Suprapubic skin (tissue), 3 donors: ENCODE measurements around the gene NFKBIE.

Experiments used
- POLR2A ChIP-seq, 2 donors: fragments of 450-650 bp; IDR thresholded peaks; one replicate each; pipeline ENCODE4 v1.6.1; 2017; ENCODE audit warnings: antibody characterized with exemption in 2 of 2, mild to moderate bottlenecking in 2 of 2, moderate library complexity in 2 of 2
- TF ChIP-seq, protein P1 (sequence below), 2 donors: fragments of 200-600 bp in 1 of 2; fragments of 450-650 bp in 1 of 2; sonication (generic) in 1 of 2; IDR thresholded peaks; one replicate each; pipeline ENCODE4 v1.5.1; 2016 to 2019; ENCODE audit warnings: antibody characterized with exemption in 2 of 2, mild to moderate bottlenecking in 1 of 2, moderate library complexity in 1 of 2

- TF ChIP-seq, protein P1, sequence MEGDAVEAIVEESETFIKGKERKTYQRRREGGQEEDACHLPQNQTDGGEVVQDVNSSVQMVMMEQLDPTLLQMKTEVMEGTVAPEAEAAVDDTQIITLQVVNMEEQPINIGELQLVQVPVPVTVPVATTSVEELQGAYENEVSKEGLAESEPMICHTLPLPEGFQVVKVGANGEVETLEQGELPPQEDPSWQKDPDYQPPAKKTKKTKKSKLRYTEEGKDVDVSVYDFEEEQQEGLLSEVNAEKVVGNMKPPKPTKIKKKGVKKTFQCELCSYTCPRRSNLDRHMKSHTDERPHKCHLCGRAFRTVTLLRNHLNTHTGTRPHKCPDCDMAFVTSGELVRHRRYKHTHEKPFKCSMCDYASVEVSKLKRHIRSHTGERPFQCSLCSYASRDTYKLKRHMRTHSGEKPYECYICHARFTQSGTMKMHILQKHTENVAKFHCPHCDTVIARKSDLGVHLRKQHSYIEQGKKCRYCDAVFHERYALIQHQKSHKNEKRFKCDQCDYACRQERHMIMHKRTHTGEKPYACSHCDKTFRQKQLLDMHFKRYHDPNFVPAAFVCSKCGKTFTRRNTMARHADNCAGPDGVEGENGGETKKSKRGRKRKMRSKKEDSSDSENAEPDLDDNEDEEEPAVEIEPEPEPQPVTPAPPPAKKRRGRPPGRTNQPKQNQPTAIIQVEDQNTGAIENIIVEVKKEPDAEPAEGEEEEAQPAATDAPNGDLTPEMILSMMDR (IDR thresholded peaks at IDR 0.05) = no peak
- no peak for TF ChIP-seq POLR2A (IDR thresholded peaks at IDR 0.05)
Measured at GRCh38 chr6:44225579-44226325, 39.6 kb downstream of the NFKBIE start.
